ENCODE measurements around the gene KIF24.

KIF24 gene

GRCh38 chr9:34328500-34328986, 525 bp downstream of the KIF24 start:
- Histone ChIP-seq H3K27me3 (ENCODE audit: insufficient read depth, poor library complexity, severe bottlenecking) (no peaks in the 10 kb centered on the region), H3K27ac (ENCODE audit: poor library complexity, severe bottlenecking) (peak overlapping the region; percentile 67), H3K36me3 (ENCODE audit: low read depth) (no peaks in the 10 kb centered on the region; the same call in 1 of the 2 replicates), H3K4me3 (ENCODE audit: severe bottlenecking) (peak overlapping the region; percentile 60), H3K4me1 (ENCODE audit: insufficient read depth, poor library complexity, severe bottlenecking) (peaks cover 18% of the 10 kb centered on the region), H3K9me3 (ENCODE audit: severe bottlenecking) (no peaks in the 10 kb centered on the region)
- no peak for ATAC-seq (ENCODE audit: low read depth)
- TF ChIP-seq, protein P1, sequence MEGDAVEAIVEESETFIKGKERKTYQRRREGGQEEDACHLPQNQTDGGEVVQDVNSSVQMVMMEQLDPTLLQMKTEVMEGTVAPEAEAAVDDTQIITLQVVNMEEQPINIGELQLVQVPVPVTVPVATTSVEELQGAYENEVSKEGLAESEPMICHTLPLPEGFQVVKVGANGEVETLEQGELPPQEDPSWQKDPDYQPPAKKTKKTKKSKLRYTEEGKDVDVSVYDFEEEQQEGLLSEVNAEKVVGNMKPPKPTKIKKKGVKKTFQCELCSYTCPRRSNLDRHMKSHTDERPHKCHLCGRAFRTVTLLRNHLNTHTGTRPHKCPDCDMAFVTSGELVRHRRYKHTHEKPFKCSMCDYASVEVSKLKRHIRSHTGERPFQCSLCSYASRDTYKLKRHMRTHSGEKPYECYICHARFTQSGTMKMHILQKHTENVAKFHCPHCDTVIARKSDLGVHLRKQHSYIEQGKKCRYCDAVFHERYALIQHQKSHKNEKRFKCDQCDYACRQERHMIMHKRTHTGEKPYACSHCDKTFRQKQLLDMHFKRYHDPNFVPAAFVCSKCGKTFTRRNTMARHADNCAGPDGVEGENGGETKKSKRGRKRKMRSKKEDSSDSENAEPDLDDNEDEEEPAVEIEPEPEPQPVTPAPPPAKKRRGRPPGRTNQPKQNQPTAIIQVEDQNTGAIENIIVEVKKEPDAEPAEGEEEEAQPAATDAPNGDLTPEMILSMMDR (IDR thresholded peaks at IDR 0.05; ENCODE audit: poor library complexity, severe bottlenecking) = no peak
- DNase-seq (ENCODE audit: low spot score) = no peak

DNA sequence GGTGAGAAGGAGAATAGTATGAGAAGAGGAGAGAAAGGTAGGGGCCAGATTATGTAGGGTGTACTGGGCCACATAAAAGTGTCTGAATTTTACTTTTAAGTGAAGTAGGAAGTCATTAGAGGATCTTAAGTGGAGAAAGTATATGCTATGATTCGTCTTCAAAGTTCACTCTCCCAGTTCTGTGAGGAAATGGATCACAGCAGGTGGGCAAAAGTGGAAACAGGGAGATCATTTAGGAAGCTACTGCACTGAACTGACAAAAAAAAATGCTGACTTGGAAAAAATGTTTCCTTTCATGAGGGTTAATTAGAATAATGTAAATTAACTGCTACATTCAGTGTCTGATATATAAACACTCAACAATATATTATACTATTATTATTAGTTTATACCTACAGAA, 2.4 kb downstream of the KIF24 start:
- Histone ChIP-seq H3K4me1 (ENCODE audit: insufficient read depth, poor library complexity, severe bottlenecking) (peaks cover 13% of the 10 kb centered on the region), H3K27ac (ENCODE audit: poor library complexity, severe bottlenecking) (peak overlapping the region; percentile 65), H3K4me3 (ENCODE audit: severe bottlenecking) (no peak overlapping the region), H3K9me3 (ENCODE audit: severe bottlenecking) (no peaks in the 10 kb centered on the region), H3K36me3 (ENCODE audit: low read depth) (no peaks in the 10 kb centered on the region; the same call in 1 of the 2 replicates), H3K27me3 (ENCODE audit: insufficient read depth, poor library complexity, severe bottlenecking) (no peaks in the 10 kb centered on the region)
- DNase-seq (ENCODE audit: low spot score) (no peak), ATAC-seq (ENCODE audit: low read depth) (no peak)
- TF ChIP-seq, protein P1 (IDR thresholded peaks at IDR 0.05; ENCODE audit: poor library complexity, severe bottlenecking) = no peak

DNA sequence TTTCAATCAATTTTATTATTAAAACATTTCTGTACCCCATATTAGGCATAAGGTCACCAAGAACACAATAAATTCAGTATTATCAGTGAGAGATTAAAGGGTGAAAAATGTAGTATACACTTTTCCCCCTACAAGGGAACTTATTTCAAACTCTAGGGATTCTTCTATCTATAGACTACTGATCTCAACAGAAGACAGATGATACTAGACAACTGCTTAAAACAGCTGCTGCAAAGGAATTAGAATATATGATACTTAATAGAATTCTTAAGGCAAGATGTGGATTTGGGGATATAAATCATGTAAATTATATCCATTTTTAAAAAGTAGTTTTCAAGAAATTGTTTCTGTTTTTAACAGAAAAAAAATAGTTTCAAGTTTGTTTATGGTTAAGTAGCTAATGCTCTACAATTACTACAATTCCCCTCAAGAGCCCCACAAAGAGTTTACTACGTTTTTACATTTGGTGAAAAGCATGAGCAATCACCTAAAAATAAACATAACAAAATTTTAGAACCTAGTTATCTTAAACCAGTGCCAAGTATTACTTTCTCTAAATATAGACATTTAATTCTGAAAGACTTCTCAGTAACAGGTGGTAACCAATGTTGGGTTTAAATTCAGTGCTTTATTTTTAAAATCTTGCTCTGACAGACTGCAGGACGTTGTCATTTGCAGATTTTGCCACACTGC, 6.0 kb downstream of the KIF24 start:
- Histone ChIP-seq H3K36me3 (ENCODE audit: low read depth) (no peaks in the 10 kb centered on the region), H3K4me3 (ENCODE audit: severe bottlenecking) (no peak overlapping the region), H3K4me1 (ENCODE audit: insufficient read depth, poor library complexity, severe bottlenecking) (peaks cover 13% of the 10 kb centered on the region), H3K27me3 (ENCODE audit: insufficient read depth, poor library complexity, severe bottlenecking) (no peaks in the 10 kb centered on the region), H3K27ac (ENCODE audit: poor library complexity, severe bottlenecking) (no peak overlapping the region), H3K9me3 (ENCODE audit: severe bottlenecking) (no peaks in the 10 kb centered on the region)
- ATAC-seq (ENCODE audit: low read depth) (no peak), DNase-seq (ENCODE audit: low spot score) (no peak)
- TF ChIP-seq, protein P1 (IDR thresholded peaks at IDR 0.05; ENCODE audit: poor library complexity, severe bottlenecking) = no peak

DNA sequence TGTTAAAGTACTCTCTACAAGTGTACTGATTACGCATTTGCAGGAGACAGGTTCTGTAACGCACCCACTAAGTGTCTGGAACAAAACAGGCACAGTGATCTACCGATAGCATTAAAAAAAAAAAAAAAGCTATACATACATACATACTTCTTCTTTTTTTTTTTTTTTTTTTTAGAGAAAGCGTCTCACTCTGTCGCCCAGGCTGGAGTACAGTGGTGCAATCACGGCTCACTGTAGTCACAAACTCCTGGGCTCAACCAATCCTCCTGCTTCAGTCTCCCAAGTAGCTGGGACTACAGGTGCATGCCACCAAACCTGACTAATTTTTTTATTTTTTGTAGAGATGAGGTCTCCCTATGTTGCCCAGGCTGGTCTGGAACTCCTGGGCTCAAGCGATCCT, 7.6 kb downstream of the KIF24 start:
- H3K4me1 ChIP-seq (ENCODE audit: insufficient read depth, poor library complexity, severe bottlenecking) = peaks cover 12% of the 10 kb centered on the region
- no peak overlapping the region for H3K27ac ChIP-seq (ENCODE audit: poor library complexity, severe bottlenecking)
- H3K4me3 ChIP-seq (ENCODE audit: severe bottlenecking) = no peak overlapping the region
- TF ChIP-seq, protein P1 (IDR thresholded peaks at IDR 0.05; ENCODE audit: poor library complexity, severe bottlenecking) = no peak
- no peaks in the 10 kb centered on the region for H3K9me3 ChIP-seq (ENCODE audit: severe bottlenecking)
- ATAC-seq (ENCODE audit: low read depth) (no peak), DNase-seq (ENCODE audit: low spot score) (no peak)
- no peaks in the 10 kb centered on the region for H3K36me3 ChIP-seq (ENCODE audit: low read depth)
- no peaks in the 10 kb centered on the region for H3K27me3 ChIP-seq (ENCODE audit: insufficient read depth, poor library complexity, severe bottlenecking)

GRCh38 chr9:34318163-34318790, 10.8 kb downstream of the KIF24 start:
- Histone ChIP-seq H3K4me1 (ENCODE audit: insufficient read depth, poor library complexity, severe bottlenecking) (no peaks in the 10 kb centered on the region), H3K27ac (ENCODE audit: poor library complexity, severe bottlenecking) (no peak overlapping the region), H3K9me3 (ENCODE audit: severe bottlenecking) (no peaks in the 10 kb centered on the region), H3K4me3 (ENCODE audit: severe bottlenecking) (no peak overlapping the region), H3K27me3 (ENCODE audit: insufficient read depth, poor library complexity, severe bottlenecking) (no peaks in the 10 kb centered on the region), H3K36me3 (ENCODE audit: low read depth) (no peaks in the 10 kb centered on the region)
- no peak for DNase-seq (ENCODE audit: low spot score)
- no peak for ATAC-seq (ENCODE audit: low read depth)
- TF ChIP-seq, protein P1 (IDR thresholded peaks at IDR 0.05; ENCODE audit: poor library complexity, severe bottlenecking) = no peak

All from RWPE2 (cell line).